ENCODE data around the gene NTM. TPM values are rescaled to one million over a fixed set of nuclear protein-coding genes. Genes with fewer than 3 reads are reported as not detected.
A peak's percentile ranks its signal among the peaks of the same experiment; 100 is the strongest.

NTM gene
- total and polyA plus RNA-seq, 2 of the 8 experiments (the other 6 are each of a cell fraction or from before 2014, with no cell fraction given) = 13.4 to 20.0 TPM

- Histone ChIP-seq H2BK12ac (ENCODE audit: low read depth, low read length) (no peak overlapping the region), H3K9ac (replicated peaks in 1 of 4; ENCODE audit: extremely low read depth in 1 of 4, low read depth in 3 of 4, low read length in 3 of 4) (no peak overlapping the region), H3K79me1 (ENCODE audit: low read depth, low read length) (no peaks in the 10 kb centered on the region), H3K14ac (ENCODE audit: insufficient read length) (no peak overlapping the region), H2AFZ (ENCODE audit: low read length) (no peak overlapping the region), H2BK20ac (ENCODE audit: low read length) (no peak overlapping the region), H4K5ac (ENCODE audit: insufficient read length, low read depth, low read length) (no peak overlapping the region), H3K27ac (ENCODE audit: low read depth, low read length) (no peak overlapping the region), H3K36me3 (ENCODE audit: control insufficient read depth in 2 of 4, insufficient read depth in 4 of 4, low read length in 3 of 4) (no peaks in the 10 kb centered on the region), H3K4me3 (ENCODE audit: extremely low read depth in 1 of 4, insufficient read depth in 2 of 4, low read depth in 3 of 4, low read length in 4 of 4) (no peak overlapping the region), H3K4ac (replicated peaks; ENCODE audit: insufficient read length, low read depth, low read length) (no peak overlapping the region), H3K79me2 (ENCODE audit: control insufficient read depth in 1 of 2, insufficient read depth in 2 of 2, low read length in 2 of 2) (no peaks in the 10 kb centered on the region), H3K18ac (ENCODE audit: extremely low read depth, low read length) (no peak overlapping the region), H3K23ac (ENCODE audit: insufficient read length) (no peak overlapping the region), H2BK15ac (ENCODE audit: low read length) (no peak overlapping the region), H2BK120ac (replicated peaks; ENCODE audit: low read depth, low read length) (no peak overlapping the region), H3K4me2 (ENCODE audit: insufficient read depth in 1 of 2, low read depth in 2 of 2, low read length in 2 of 2) (no peak overlapping the region), H4K20me1 (replicated peaks in 1 of 2; ENCODE audit: control insufficient read depth in 1 of 2, insufficient read depth in 2 of 2, low read length in 2 of 2) (peaks cover 0 to 1% of the 10 kb centered on the region in 2 experiments), H3K56ac (replicated peaks; ENCODE audit: insufficient read length, low read depth, low read length) (no peak overlapping the region), H3K9me3 (ENCODE audit: insufficient read depth in 2 of 2, low read depth in 1 of 2, low read length in 1 of 2) (no peaks in the 10 kb centered on the region), H4K91ac (replicated peaks; ENCODE audit: insufficient read length, low read length) (no peak overlapping the region), H3K27me3 (replicated peaks in 1 of 4; ENCODE audit: control insufficient read depth in 3 of 4, extremely low read depth in 1 of 4, insufficient read depth in 3 of 4, low read length in 3 of 4) (no peaks in the 10 kb centered on the region), H4K8ac (ENCODE audit: extremely low read depth, insufficient read depth, low read length) (no peak overlapping the region), H3K4me1 (replicated peaks in 1 of 4; ENCODE audit: control insufficient read depth in 3 of 4, insufficient read depth in 4 of 4, low read length in 3 of 4) (peaks cover 0 to 1% (median under 1%) of the 10 kb centered on the region in 4 experiments; a peak in 2 of 7 replicates), H2BK5ac (ENCODE audit: low read depth, low read length) (no peak overlapping the region), H3K23me2 (ENCODE audit: low read depth, low read length) (no peaks in the 10 kb centered on the region), H2AK5ac (ENCODE audit: low read depth, low read length) (no peak overlapping the region)
- FAIRE-seq (no peak), DNase-seq (ENCODE audit: low read depth in 1 of 2, low spot score in 2 of 2) (no peak)
- CTCF ChIA-PET (ENCODE audit: partially characterized antibody) = interaction anchor here (0.9 to 1.7 kb wide), 7 partner anchors 9 to 690 kb away, joined by 3 to 9 read pairs (median 3); no protein-coding TSS in a partner anchor
- POLR2A ChIA-PET (ENCODE audit: partially characterized antibody) = no interaction called here
- 88% methylated on average over 1 of the region's 1 CpG; no CpG with 5 or more reads in 1 of the 2 experiments for WGBS, 2 experiments (ENCODE audit: extremely low coverage in 1 of 2, insufficient coverage in 1 of 2, insufficient read length in 1 of 2, insufficient replicate concordance in 2 of 2, low coverage in 1 of 2, low lambda C conversion rate in 2 of 2, missing lambda C conversion rate in 1 of 2)
- TF ChIP-seq BCL11A (IDR thresholded peaks at IDR 0.05; ENCODE audit: low read depth in 2 of 2, low read length in 2 of 2) (no peak), MAFK (IDR thresholded peaks at IDR 0.05; ENCODE audit: low read depth, low read length) (peak; percentile 77)
Measured at GRCh38 chr11:132251061-132251460, 880.6 kb downstream of the NTM start.
